OCI-LY7 (cell line): ENCODE data around the gene ZNF326. TPM values are rescaled to one million over a fixed set of nuclear protein-coding genes. Genes with fewer than 3 reads are reported as not detected.

Experiments
- BruUV-seq: library from RNA; stranded (reverse); fragments of 400-500 nt; replicated peaks from 2 replicates; lab custom pipeline; 2021; lab: Mats Ljungman, UMichigan
- CTCF ChIA-PET: fragments of 300-600 bp; sonication (Branson Sonifier 250); formaldehyde crosslinking; loops from one replicate; lab custom pipeline; 2022; ENCODE audit warnings: antibody characterized with exemption; ENCODE audit not compliant: unreplicated experiment; lab: Charles Lee
- POLR2A ChIA-PET: fragments of 300-600 bp; sonication (Branson Sonifier 250); formaldehyde crosslinking; loops from one replicate; lab custom pipeline; 2022; ENCODE audit warnings: antibody characterized with exemption; lab: Charles Lee
- DNase-seq: peaks from one replicate; pipeline ENCODE4 v3.0.0-alpha.2; 2015; ENCODE audit warnings: low spot score
- H2AFZ ChIP-seq: fragments of 200-600 bp; sonication (generic), shearing (Covaris generic); 2 replicates; pipeline ENCODE4 v1.6.1; 2014; ENCODE audit warnings: mild to moderate bottlenecking, antibody characterized with exemption, low read length, moderate library complexity
- H3K27ac ChIP-seq: fragments of 200-600 bp; sonication (generic); 2 replicates; pipeline ENCODE4 v1.5.1; 2014; ENCODE audit warnings: mixed run types, low read depth, mild to moderate bottlenecking, moderate library complexity, low read length, inconsistent platforms; ENCODE audit not compliant: poor library complexity, severe bottlenecking
- H3K36me3 ChIP-seq: fragments of 200-600 bp; sonication (generic); 2 replicates; pipeline ENCODE4 v1.6.1; 2014; ENCODE audit warnings: mild to moderate bottlenecking, antibody characterized with exemption, low read length, moderate library complexity, mixed read lengths; ENCODE audit not compliant: insufficient read depth
- H3K4me1 ChIP-seq: fragments of 200-600 bp; sonication (generic); 2 replicates; pipeline ENCODE4 v1.5.1; 2014; ENCODE audit warnings: mild to moderate bottlenecking, low read length; ENCODE audit not compliant: insufficient read depth, poor library complexity, severe bottlenecking
- H3K4me2 ChIP-seq: fragments of 200-600 bp; sonication (generic); 2 replicates; pipeline ENCODE4 v1.6.1; 2014; ENCODE audit warnings: mild to moderate bottlenecking, low read length
- H3K4me3 ChIP-seq: fragments of 200-600 bp; sonication (generic); 2 replicates; pipeline ENCODE4 v1.5.1; 2014; ENCODE audit warnings: mild to moderate bottlenecking, low read depth, low read length; ENCODE audit not compliant: poor library complexity, severe bottlenecking
- H3K79me2 ChIP-seq: fragments of 200-600 bp; sonication (generic); 2 replicates; pipeline ENCODE4 v1.6.1; 2016; ENCODE audit warnings: low read depth, mild to moderate bottlenecking, low read length, moderate library complexity, mixed read lengths; ENCODE audit not compliant: insufficient read depth
- H3K9me2 ChIP-seq: fragments of 200-600 bp; sonication (generic); 2 replicates; pipeline ENCODE4 v1.6.1; 2016; ENCODE audit warnings: mild to moderate bottlenecking, low read length, mixed read lengths; ENCODE audit not compliant: insufficient read depth
- H3K9me3 ChIP-seq: fragments of 200-600 bp; sonication (generic); 2 replicates; pipeline ENCODE4 v1.6.1; 2014; ENCODE audit warnings: mild to moderate bottlenecking, mixed run types, low read length, mixed read lengths
- H4K20me1 ChIP-seq: fragments of 200-600 bp; sonication (generic); 2 replicates; pipeline ENCODE4 v1.6.1; 2014; ENCODE audit warnings: mild to moderate bottlenecking, antibody characterized with exemption, low read length, moderate library complexity, mixed read lengths; ENCODE audit not compliant: insufficient read depth
- EZH2phosphoT487 ChIP-seq: fragments of 200-600 bp; sonication (generic); IDR thresholded peaks from 2 replicates; pipeline ENCODE4 v1.6.1; 2018; ENCODE audit warnings: low read depth, borderline replicate concordance, mild to moderate bottlenecking, mixed run types, antibody characterized with exemption, low read length, moderate library complexity, mixed read lengths
- intact Hi-C: fragments of 100-400 bp; cut with micrococcal nuclease; formaldehyde crosslinking; loops from one replicate; pipeline ENCODE4 v1.10.0; 2022; ENCODE audit not compliant: unreplicated experiment
- total RNA-seq, 2 experiments: library from RNA; depleted of rRNA in 1 of 2; stranded (reverse); fragments of >200 nt in 1 of 2; shearing (Covaris generic) in 1 of 2; gene quantifications; 2 replicates each; pipeline ENCODE4 v1.2.3, GENCODE V29; 2014 to 2022
- TF ChIP-seq, protein P1 (sequence below): fragments of 200-600 bp; sonication (generic); conservative IDR thresholded peaks from 2 replicates; pipeline ENCODE4 v1.5.1; 2014; ENCODE audit warnings: mild to moderate bottlenecking, antibody characterized with exemption, low read length, moderate library complexity, mixed read lengths

The ZNF326 gene
- total RNA-seq, 2 experiments from 2014 or later, result 11.5 to 43.5 TPM

- peaks cover 24% of the 10 kb centered on the region for H3K4me1 ChIP-seq
- no peaks in the 10 kb centered on the region for H3K79me2 ChIP-seq
- no peak for DNase-seq
- no peak overlapping the region for H2AFZ ChIP-seq
- intact Hi-C loops, result no loop called here
- H3K27ac ChIP-seq, result no peak overlapping the region
- POLR2A ChIA-PET, result interaction anchor here (0.6 to 0.9 kb wide), 4 partner anchors 8 to 430 kb away, joined by 3 to 5 read pairs (median 3); no protein-coding TSS in a partner anchor
- no peaks in the 10 kb centered on the region for H4K20me1 ChIP-seq
- BruUV-seq, result no TSS peak
- TF ChIP-seq EZH2phosphoT487, result no peak
- TF ChIP-seq, protein P1, sequence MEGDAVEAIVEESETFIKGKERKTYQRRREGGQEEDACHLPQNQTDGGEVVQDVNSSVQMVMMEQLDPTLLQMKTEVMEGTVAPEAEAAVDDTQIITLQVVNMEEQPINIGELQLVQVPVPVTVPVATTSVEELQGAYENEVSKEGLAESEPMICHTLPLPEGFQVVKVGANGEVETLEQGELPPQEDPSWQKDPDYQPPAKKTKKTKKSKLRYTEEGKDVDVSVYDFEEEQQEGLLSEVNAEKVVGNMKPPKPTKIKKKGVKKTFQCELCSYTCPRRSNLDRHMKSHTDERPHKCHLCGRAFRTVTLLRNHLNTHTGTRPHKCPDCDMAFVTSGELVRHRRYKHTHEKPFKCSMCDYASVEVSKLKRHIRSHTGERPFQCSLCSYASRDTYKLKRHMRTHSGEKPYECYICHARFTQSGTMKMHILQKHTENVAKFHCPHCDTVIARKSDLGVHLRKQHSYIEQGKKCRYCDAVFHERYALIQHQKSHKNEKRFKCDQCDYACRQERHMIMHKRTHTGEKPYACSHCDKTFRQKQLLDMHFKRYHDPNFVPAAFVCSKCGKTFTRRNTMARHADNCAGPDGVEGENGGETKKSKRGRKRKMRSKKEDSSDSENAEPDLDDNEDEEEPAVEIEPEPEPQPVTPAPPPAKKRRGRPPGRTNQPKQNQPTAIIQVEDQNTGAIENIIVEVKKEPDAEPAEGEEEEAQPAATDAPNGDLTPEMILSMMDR, result no peak
- CTCF ChIA-PET, result no interaction called here
- no peak overlapping the region for H3K4me3 ChIP-seq
- no peaks in the 10 kb centered on the region for H3K9me3 ChIP-seq
- no peaks in the 10 kb centered on the region for H3K36me3 ChIP-seq
- no peaks in the 10 kb centered on the region for H3K9me2 ChIP-seq
- H3K4me2 ChIP-seq, result no peak overlapping the region
Observed at GRCh38 chr1:89950703-89951102, 44.2 kb upstream of the ZNF326 start.

- TF ChIP-seq, protein P1, result no peak
- no peak for TF ChIP-seq EZH2phosphoT487
- Histone ChIP-seq H4K20me1 (no peaks in the 10 kb centered on the region), H3K36me3 (no peaks in the 10 kb centered on the region), H2AFZ (no peak overlapping the region), H3K4me3 (no peak overlapping the region), H3K4me1 (peaks cover 15% of the 10 kb centered on the region), H3K27ac (no peak overlapping the region), H3K9me3 (no peaks in the 10 kb centered on the region), H3K79me2 (no peaks in the 10 kb centered on the region), H3K9me2 (no peaks in the 10 kb centered on the region), H3K4me2 (no peak overlapping the region)
- BruUV-seq, result no TSS peak
- ChIA-PET POLR2A (interaction anchor here (0.9 to 1.0 kb wide), 2 partner anchors 12 to 188 kb away, joined by 3 to 4 read pairs; no protein-coding TSS in a partner anchor), CTCF (no interaction called here)
- intact Hi-C loops, result no loop called here
- no peak for DNase-seq
Observed at GRCh38 chr1:89951766-89952604, 42.9 kb upstream of the ZNF326 start.
